A673 (cell line): ENCODE data around the gene CACNG8. TPM values are rescaled to one million over a fixed set of nuclear protein-coding genes. Genes with fewer than 3 reads are reported as not detected.

Source experiments
- BruUV-seq: library from RNA; stranded (reverse); fragments of 400-500 nt; replicated peaks from 2 replicates; lab custom pipeline; 2021; lab: Mats Ljungman, UMichigan
- CTCF ChIA-PET: fragments of 300-600 bp; sonication (Branson Sonifier 250); formaldehyde crosslinking; loops from one replicate; lab custom pipeline; 2022; ENCODE audit warnings: antibody characterized with exemption; lab: Charles Lee
- POLR2A ChIA-PET: fragments of 300-600 bp; sonication (Branson Sonifier 250); formaldehyde crosslinking; loops from one replicate; lab custom pipeline; 2022; ENCODE audit warnings: antibody characterized with exemption; ENCODE audit not compliant: low non-redundant PET; lab: Charles Lee
- DNase-seq: peaks from one replicate; pipeline ENCODE4 v3.0.0-alpha.2; 2015; ENCODE audit warnings: low spot score
- H3K27ac ChIP-seq: fragments of 200-600 bp; sonication (generic); 2 replicates; pipeline ENCODE4 v1.5.1; 2016; ENCODE audit warnings: mixed run types, low read depth, mild to moderate bottlenecking, mixed read lengths, antibody characterized with exemption, low read length; ENCODE audit not compliant: poor library complexity, severe bottlenecking
- H3K27me3 ChIP-seq: fragments of 200-600 bp; sonication (generic); replicated peaks from 2 replicates; pipeline ENCODE4 v1.6.1; 2017; ENCODE audit warnings: mixed run types, low read depth, mild to moderate bottlenecking, mixed read lengths, antibody characterized with exemption, low read length; ENCODE audit not compliant: insufficient read depth, poor library complexity
- H3K36me3 ChIP-seq: fragments of 200-600 bp; sonication (generic); 2 replicates; pipeline ENCODE4 v1.6.1; 2016; ENCODE audit warnings: mixed run types, mild to moderate bottlenecking, mixed read lengths, antibody characterized with exemption, low read length; ENCODE audit not compliant: insufficient read depth, poor library complexity, severe bottlenecking
- H3K4me1 ChIP-seq: fragments of 200-600 bp; sonication (generic); 2 replicates; pipeline ENCODE4 v1.6.1; 2017; ENCODE audit warnings: mixed run types, mild to moderate bottlenecking, mixed read lengths, antibody characterized with exemption, low read length; ENCODE audit not compliant: insufficient read depth, poor library complexity, severe bottlenecking
- H3K4me3 ChIP-seq: fragments of 200-600 bp; sonication (generic); 2 replicates; pipeline ENCODE4 v1.5.1; 2016; ENCODE audit warnings: low read depth, mixed run types, mild to moderate bottlenecking, mixed read lengths, low read length; ENCODE audit not compliant: poor library complexity, severe bottlenecking
- H3K9me3 ChIP-seq: fragments of 200-600 bp; sonication (generic); 2 replicates; pipeline ENCODE4 v1.6.1; 2016; ENCODE audit warnings: mixed run types, low read depth, mild to moderate bottlenecking, mixed read lengths, antibody characterized with exemption, low read length; ENCODE audit not compliant: poor library complexity, severe bottlenecking
- EZH2 ChIP-seq: fragments of 200-600 bp; sonication (generic); IDR thresholded peaks from 2 replicates; pipeline ENCODE4 v1.6.1; 2017; ENCODE audit warnings: borderline replicate concordance, low read depth, mild to moderate bottlenecking, mixed read lengths, antibody characterized with exemption, low read length; ENCODE audit not compliant: poor library complexity, severe bottlenecking
- intact Hi-C: fragments of 100-400 bp; cut with micrococcal nuclease; formaldehyde crosslinking; loops from one replicate; pipeline ENCODE4 v1.10.0; 2022; ENCODE audit not compliant: unreplicated experiment
- total RNA-seq: library from RNA; stranded (reverse); gene quantifications from 2 replicates; pipeline ENCODE4 v1.2.3, GENCODE V29; 2021
- TF ChIP-seq, protein P1 (sequence below): fragments of 300-800, 200-600 bp; sonication (generic); conservative IDR thresholded peaks from 2 replicates; pipeline ENCODE4 v1.5.1; 2017; ENCODE audit warnings: low read depth, mild to moderate bottlenecking, antibody characterized with exemption, low read length, moderate library complexity, mixed read lengths

Gene CACNG8
- total RNA-seq, 1 experiment from 2014 or later = 1.3 TPM

DNA sequence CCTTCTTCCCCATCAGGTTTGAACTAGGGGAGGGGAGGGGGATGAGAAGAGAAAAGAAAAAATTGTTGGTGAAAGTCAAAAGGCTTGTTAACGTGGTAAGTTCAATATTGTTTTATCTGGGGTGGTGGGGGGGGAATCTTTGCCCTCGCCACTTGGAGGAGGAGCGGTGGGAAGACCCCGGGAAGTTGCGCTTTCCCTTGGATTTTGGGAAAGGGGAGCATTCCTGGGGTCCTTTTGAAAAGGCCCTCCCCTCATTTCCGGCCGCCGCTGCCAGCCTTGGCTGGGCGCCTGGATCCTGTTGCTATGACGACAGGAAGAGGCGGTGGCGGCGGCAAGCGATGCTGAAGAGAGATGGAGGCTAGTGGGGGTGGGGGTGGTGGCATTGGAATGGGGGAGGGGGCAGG, 4.6 kb upstream of the CACNG8 start:
- ChIA-PET POLR2A (no interaction called here), CTCF (no interaction called here)
- peak; percentile 78 for DNase-seq
- BruUV-seq = no TSS peak
- Histone ChIP-seq H3K27ac (no peak overlapping the region), H3K27me3 (peaks cover 14% of the 10 kb centered on the region), H3K36me3 (no peaks in the 10 kb centered on the region), H3K4me3 (no peak overlapping the region), H3K4me1 (peaks cover 21% of the 10 kb centered on the region), H3K9me3 (no peaks in the 10 kb centered on the region)
- no peak for TF ChIP-seq EZH2
- TF ChIP-seq, protein P1, sequence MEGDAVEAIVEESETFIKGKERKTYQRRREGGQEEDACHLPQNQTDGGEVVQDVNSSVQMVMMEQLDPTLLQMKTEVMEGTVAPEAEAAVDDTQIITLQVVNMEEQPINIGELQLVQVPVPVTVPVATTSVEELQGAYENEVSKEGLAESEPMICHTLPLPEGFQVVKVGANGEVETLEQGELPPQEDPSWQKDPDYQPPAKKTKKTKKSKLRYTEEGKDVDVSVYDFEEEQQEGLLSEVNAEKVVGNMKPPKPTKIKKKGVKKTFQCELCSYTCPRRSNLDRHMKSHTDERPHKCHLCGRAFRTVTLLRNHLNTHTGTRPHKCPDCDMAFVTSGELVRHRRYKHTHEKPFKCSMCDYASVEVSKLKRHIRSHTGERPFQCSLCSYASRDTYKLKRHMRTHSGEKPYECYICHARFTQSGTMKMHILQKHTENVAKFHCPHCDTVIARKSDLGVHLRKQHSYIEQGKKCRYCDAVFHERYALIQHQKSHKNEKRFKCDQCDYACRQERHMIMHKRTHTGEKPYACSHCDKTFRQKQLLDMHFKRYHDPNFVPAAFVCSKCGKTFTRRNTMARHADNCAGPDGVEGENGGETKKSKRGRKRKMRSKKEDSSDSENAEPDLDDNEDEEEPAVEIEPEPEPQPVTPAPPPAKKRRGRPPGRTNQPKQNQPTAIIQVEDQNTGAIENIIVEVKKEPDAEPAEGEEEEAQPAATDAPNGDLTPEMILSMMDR = no peak
- intact Hi-C loops = no loop called here

DNA sequence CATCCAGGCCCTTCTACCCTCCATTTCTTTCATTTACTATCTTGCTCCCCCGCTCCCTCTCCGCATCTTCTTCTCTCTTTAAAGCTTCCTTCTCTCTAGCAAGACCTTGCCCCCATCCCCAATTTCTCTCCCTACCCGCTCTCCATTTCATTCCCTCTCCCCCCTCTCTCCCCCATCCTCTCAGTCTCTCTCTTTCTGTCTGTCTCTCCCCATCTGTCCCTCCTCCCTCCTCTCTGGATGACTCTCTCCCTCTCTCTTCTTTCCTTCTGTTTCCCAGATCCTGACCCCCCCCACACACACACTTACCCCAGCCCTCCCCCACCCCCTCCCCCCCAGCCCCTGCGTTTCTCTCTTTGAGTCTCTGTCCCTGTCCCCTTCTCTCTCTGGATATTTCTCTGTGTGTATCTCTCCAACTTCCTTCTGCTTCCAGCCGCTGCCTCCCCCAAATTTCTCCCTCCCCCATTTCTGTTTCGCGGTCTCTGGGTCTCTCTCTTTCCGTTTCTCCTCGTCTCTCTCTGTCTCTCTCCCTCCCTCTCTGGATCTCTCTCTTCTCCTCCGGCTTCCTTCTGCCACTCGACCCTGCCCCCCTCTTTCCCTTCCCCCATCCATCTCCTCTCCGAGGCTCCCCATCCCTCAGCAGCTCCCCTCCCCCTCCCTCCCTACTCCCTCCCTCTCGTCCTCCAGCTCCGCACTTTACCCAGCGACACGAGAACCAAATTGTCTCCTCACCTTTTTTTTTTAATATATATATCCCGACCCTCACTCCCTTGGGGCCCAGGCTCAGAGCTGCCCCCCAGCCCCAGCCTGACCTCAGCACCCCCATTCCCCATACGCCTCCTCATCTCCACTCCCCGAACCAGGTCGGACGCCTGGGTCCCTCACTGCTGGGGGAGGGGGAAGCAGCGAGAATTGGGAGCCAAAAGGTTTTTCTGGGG, 3.6 kb upstream of the CACNG8 start:
- Histone ChIP-seq H3K27ac (no peak overlapping the region), H3K9me3 (no peaks in the 10 kb centered on the region), H3K36me3 (no peaks in the 10 kb centered on the region), H3K27me3 (peaks cover 17% of the 10 kb centered on the region), H3K4me1 (peaks cover 21% of the 10 kb centered on the region), H3K4me3 (peak overlapping the region; percentile 37)
- no peak for DNase-seq
- ChIA-PET CTCF (no interaction called here), POLR2A (no interaction called here)
- no TSS peak for BruUV-seq
- no peak for TF ChIP-seq EZH2
- TF ChIP-seq, protein P1 = no peak
- intact Hi-C loops = no loop called here

DNA sequence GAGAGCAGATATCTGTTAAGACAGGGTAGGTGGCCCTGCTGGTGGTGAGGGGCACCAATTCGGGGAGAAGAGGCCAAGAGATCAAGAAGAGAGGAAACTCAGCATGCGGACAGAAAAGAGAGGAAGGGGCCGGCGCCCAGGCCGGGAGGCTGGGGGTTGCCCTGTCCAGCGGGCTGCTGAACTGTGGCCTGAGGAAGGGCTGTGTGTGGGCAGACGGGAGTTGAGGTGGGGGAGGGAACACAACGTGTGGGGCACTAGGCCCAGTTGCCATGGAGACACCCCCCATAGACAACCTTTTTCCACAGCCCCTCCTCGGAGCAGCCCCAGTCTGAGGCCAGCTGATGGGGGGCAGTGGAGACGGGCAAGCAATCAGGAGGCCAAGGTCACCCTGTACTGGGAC, 2.5 kb upstream of the CACNG8 start:
- ChIA-PET POLR2A (no interaction called here), CTCF (no interaction called here)
- Histone ChIP-seq H3K9me3 (no peaks in the 10 kb centered on the region), H3K4me1 (peaks cover 21% of the 10 kb centered on the region), H3K27me3 (peaks cover 17% of the 10 kb centered on the region), H3K4me3 (no peak overlapping the region), H3K27ac (no peak overlapping the region), H3K36me3 (no peaks in the 10 kb centered on the region)
- no peak for TF ChIP-seq EZH2
- TF ChIP-seq, protein P1 = no peak
- DNase-seq = no peak
- BruUV-seq = no TSS peak
- intact Hi-C loops = no loop called here
